Activated gamma-delta T cell treated with Interleukin-2 at 50 U/mL for 16 hours (primary cell): ENCODE measurements around the gene PAEP.

Experiments used
- DNase-seq: peaks from one replicate; pipeline ENCODE4 v3.0.0-alpha.2; 2020

Gene PAEP

GRCh38 chr9:135551456-135551855, 10.1 kb upstream of the PAEP start:
- no peak for DNase-seq

DNA sequence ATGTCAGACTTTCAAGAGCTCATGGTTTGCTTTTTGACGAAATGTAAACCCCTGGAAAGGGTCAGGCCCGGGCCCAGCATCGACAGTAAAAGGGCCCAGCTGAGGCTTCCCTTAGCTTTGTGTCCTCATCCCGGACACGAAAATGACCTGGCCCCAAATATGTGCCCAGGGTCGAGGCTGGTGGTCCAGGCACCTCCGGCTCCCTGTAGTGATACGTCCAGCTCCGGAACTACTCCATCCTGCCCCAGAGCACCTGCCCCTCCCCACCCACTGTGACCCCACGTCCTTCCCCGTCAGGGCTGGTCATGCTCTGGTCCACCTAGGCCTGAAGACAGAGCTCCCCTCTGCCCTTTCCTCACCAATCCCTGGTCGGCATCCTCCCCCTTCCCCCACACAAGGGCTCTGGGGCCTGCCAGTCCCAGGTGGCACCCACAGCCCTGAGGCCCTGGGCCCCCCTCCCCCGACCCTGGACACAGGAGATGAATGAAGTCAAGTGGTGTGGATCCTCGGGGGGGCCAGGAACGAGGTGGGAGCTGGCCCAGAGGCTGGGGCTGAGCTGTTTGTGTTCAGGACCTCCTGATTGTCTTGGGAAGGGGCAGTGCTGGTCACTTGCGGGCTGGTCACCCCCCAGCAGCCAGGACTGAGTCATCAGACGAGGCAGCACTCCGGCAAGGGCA, 9.4 kb upstream of the PAEP start:
- no peak for DNase-seq

DNA sequence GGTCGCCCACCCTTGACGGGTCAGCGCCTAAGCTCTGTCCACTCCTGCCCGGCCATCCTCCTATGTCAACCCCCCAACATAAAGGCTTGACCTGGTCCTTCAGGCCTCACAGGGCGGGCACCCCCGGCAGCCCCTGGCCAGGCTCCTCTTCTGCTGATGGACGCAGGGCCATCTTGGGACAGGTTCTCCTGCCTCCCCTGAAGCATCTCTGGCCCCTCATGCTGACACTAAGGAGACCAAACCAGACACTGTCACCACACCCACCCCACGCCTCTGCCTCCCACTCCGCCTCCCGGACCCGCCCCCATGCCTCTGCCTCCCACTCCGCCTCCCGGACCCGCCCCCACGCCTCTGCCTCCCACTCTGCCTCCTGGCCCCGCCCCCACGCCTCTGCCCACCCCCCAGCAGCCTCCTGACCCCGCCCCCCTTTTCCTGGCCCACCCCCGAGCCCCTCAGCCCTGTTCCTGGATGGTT, 8.8 kb upstream of the PAEP start:
- DNase-seq = no peak

DNA sequence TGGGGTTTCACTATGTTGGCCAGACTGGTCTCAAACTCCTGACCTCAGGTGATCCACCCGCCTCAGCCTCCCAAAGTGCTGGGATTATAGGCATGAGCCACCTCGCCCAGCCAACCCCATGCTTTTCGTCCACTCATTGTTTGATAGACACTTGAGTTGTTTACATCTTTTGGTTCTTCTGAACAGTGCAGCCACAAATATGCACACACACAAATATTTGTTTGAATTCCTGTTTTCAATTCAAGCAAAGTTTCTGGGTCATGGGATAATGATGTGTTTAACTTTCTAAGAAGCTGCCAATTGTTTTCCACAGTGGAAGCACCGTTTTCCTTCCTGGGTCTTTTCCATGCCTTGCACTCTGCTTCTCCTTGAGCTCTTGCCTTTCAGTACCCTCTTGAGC, 6.8 kb upstream of the PAEP start:
- DNase-seq = no peak

DNA sequence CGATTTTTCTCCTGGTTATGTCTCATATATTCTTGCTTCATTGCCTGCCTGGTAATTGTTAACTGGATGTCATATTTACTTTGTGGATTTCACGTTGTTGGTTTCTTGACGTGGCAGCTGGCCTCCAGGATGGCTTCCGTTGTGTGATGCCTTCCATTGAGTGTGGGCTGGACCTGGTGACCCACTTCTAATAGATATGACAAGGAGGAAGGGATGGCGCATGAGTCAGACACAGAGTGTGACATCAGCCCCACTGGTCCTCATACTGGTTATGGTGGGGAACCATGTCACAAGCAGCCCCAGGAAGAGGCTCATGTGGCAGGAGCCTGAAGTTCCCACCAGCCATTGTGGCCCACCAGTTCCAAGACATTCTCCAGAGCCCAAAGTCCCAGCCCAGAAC, 6.4 kb upstream of the PAEP start:
- DNase-seq = no peak

DNA sequence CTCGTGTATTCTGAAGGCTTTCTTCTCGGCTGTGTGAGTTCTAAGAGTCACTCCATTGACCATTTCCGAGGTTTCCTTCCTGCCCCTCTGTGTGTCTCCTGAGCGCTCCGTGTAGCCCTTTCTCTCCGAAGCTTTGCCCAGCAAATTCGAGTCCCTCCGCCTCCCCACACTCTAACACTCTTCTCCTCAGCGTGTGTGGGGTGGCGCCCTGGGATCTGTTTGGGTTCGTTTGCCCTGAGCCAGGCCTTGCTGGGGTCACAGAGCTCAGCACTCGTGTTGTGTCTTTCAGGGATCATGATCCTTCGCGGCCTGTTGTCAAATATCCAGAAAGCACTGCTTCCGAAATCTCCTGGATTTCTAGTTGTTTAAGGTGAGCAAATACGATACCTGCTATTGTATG, 5.6 kb upstream of the PAEP start:
- DNase-seq = no peak

- no peak for DNase-seq
Observed at GRCh38 chr9:135559606-135560005, 1.9 kb upstream of the PAEP start.

DNA sequence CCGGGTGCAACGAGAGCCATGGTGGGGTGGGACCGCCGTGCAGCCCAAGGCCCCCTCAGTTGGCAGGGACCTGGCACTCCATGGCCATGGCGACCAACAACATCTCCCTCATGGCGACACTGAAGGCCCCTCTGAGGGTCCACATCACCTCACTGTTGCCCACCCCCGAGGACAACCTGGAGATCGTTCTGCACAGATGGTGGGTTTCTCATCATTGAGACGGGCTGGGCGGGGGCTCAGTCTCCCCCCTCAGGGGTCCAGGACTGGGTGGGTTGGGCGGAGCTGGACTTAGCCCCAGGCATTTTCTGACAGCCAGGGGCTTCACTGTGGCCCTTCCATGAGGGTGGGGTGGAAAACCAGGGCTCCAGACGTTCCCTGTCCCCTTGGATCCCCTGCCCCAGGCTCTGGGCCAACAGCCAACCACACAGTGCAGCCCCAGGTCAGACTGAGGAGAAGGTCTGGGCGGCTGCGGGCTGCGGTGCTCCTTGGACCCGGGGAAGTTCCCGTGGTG, 734 bp downstream of the PAEP start:
- no peak for DNase-seq

GRCh38 chr9:135563039-135563476, 1.5 kb downstream of the PAEP start:
- no peak for DNase-seq

DNA sequence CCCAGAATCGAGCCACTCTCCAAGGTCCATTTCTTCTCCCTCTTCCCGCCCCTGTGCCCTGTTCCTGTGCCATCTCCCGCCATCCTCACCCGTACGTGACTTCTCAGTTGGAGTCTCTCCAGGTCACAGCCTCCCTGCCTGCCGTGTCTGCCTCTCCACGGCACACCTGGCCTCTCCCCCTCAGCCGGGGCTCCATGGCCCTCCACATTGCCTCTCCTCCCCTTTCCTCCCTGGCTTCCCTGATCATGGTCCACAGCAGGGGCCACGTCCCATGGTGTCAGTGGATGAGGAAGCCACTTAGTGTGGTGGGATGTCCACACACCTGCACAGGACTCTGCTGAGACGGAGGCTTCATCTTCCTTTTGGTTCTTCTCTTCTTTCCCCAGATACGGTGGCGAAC, 2.3 kb downstream of the PAEP start:
- DNase-seq = no peak

DNA sequence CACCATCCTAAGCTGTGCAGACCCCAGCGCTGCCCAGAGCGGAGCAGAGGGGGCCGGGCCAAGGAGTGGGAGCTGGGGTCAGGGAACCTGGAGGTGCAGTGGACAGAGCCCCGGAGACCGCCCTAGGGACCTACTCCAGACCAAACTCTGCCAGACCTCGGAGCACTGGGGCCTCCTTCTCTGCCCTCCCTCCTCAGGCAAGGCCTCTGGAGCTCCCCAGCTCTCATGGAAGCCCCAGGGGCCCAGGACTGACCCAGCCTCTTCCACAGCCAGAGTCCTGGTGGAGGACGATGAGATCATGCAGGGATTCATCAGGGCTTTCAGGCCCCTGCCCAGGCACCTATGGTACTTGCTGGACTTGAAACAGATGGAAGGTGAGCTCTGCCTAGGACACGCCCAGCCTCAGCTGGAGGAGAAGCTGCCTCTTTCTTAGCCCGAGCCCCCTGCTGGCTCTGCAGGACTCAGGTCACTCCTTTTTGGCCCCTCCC, 3.6 kb downstream of the PAEP start:
- DNase-seq = no peak

DNA sequence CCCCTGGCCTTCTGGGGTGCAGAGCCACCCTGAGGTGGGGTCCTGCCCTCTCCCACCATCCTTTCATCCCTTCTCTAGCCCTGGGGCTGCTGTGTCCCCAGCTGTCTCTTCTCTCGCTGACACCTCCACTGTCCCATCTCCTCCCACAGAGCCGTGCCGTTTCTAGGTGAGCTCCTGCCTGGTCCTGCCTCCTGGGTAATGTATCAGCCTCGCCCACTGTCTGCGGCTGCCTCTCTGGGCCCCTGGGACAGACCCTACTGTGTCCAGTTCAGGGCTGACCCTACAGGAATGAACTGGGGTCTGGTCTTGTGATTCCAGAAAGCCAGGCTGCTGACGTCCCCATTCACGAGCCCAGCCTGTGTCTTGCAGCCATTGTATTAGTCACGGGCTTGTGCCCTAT, 4.1 kb downstream of the PAEP start:
- no peak for DNase-seq

DNA sequence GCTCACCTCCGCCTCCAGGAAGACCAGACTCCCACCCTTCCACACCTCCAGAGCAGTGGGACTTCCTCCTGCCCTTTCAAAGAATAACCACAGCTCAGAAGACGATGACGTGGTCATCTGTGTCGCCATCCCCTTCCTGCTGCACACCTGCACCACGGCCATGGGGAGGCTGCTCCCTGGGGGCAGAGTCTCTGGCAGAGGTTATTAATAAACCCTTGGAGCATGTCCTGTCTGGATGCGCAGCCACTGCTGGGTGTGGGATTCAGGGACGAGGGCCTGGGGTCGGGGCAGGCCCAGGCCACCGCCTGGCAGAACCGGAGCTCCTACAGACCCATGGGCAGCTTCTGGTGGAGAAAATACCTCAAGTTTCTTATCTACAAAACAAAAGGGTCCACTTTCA, 5.0 kb downstream of the PAEP start:
- no peak for DNase-seq

GRCh38 chr9:135567311-135567710, 5.8 kb downstream of the PAEP start:
- DNase-seq = no peak

DNA sequence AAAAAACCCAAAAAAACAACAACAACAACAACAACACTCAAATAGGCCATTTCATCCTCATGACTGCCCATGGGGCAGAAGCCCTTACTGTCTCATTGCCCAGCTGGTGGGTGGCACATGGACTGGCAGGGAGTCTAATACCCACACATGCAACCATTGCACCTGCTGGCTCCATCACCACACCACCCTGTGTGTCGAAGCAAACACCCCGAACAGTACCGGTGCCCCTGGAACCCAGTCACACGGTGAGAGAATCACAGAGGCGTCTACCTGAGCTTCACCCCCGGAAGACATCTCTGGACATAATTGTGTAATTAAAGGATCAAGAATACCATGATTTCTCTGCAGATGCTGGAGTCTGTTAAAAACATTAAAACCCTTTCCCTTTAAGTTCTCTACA, 6.5 kb downstream of the PAEP start:
- DNase-seq = no peak

GRCh38 chr9:135570456-135570855, 8.9 kb downstream of the PAEP start:
- no peak for DNase-seq

DNA sequence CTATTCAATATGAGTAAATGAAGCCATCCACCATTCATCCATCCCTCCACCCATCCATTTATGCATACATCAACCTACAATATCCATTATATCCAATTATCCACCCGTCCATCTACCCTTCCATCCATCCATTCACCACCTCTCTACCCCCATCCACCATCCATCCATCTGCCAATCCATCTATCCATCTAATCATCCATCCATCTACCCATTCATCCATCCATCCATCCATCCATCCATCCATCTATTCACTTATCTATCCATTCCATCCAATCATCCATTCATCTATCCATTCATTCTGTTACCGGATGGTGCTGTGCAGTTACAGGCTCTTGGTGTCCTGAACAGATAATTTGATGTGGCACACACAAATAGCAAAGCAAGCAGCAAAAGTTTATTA, 10.7 kb downstream of the PAEP start:
- DNase-seq = no peak

GRCh38 chr9:135573124-135573523, 11.6 kb downstream of the PAEP start:
- DNase-seq = no peak

- no peak for DNase-seq
Observed at GRCh38 chr9:135574331-135574730, 12.8 kb downstream of the PAEP start.

- no peak for DNase-seq
Observed at GRCh38 chr9:135574943-135575342, 13.4 kb downstream of the PAEP start.

- DNase-seq = no peak
Observed at GRCh38 chr9:135575995-135576631, 14.6 kb downstream of the PAEP start.

GRCh38 chr9:135577256-135577655, 15.7 kb downstream of the PAEP start:
- DNase-seq = no peak

GRCh38 chr9:135579356-135579755, 17.8 kb downstream of the PAEP start:
- no peak for DNase-seq

DNA sequence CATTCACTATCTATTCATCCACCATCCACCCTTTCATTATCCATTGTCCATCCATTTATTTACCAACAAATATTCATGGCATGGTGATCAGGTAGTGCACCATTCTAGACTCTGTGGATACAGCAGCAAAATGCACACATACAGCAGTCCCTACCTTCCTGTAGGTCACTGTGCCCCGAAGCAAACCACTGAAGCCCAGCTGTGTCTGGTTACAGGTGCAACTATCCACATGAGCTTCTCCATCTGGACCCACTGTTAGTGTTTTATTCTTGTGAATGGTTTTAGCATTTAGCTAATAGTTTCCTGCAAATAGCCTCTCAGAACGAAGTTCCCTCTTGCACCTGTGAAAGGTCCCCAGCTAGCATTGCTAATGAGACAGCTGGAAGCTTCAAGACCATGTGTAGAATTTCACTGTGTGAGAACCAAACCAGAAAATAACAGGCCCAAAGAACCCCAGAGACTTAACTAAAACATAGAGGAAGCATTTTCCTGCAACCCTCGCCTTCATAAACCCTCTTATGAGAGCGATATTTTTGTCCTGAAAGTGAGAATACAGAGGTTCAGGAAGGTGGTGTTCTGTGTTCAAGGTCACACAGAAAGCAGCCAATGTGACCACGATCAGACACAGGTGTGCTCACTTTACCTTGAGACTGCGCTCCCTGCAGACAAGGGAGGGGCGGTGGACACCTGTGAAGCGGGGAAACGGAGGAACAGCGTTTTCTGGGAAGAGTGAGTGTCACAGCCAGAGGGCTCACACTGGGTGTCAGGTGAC, 18.5 kb downstream of the PAEP start:
- no peak for DNase-seq
